CD4-positive, alpha-beta T cell (primary cell): Measurements from ENCODE around the gene SMYD3. TPM values are rescaled to one million over a fixed set of nuclear protein-coding genes. Genes with fewer than 3 reads are reported as not detected.

Source experiments
- ATAC-seq: fragments of 200-7000 bp; cut with Tn5 transposase; one replicate; pipeline ENCODE4 v1.10.0; 2022; ENCODE audit warnings: mild to moderate bottlenecking; ENCODE audit not compliant: poor library complexity
- CTCF ChIA-PET: fragments of 350-600 bp; sonication (Branson Sonifier 250); formaldehyde crosslinking; loops from one replicate; lab custom pipeline; 2021; ENCODE audit warnings: antibody characterized with exemption, inconsistent platforms; lab: Charles Lee
- POLR2A ChIA-PET: fragments of 350-600 bp; sonication (Branson Sonifier 250); formaldehyde crosslinking; loops from one replicate; lab custom pipeline; 2021; ENCODE audit warnings: antibody characterized with exemption, inconsistent platforms; lab: Charles Lee
- DNase-seq, 14 experiments: peaks; one replicate each; pipeline ENCODE4 v3.0.0-alpha.2; 2013 to 2020; ENCODE audit warnings: mixed read lengths in 2 of 14
- H3K27ac ChIP-seq, 2 donors: one replicate each; pipeline versions ENCODE4 v1.5.1 to v1.7.0; 2013; ENCODE audit warnings: low read length in 2 of 2, low read depth in 1 of 2, mild to moderate bottlenecking in 1 of 2
- H3K27me3 ChIP-seq, 2 experiments: 1 replicate in 1 of 2; 2 replicates in 1 of 2; pipeline versions ENCODE4 v1.6.1 to v1.7.0; 2013; ENCODE audit warnings: low read length in 2 of 2, control low read depth in 1 of 2, mild to moderate bottlenecking in 1 of 2, moderate library complexity in 1 of 2; ENCODE audit not compliant: insufficient read depth in 2 of 2, control insufficient read depth in 1 of 2
- H3K36me3 ChIP-seq: one replicate; pipeline ENCODE4 v1.6.1; 2013; ENCODE audit warnings: low read length, control low read depth; ENCODE audit not compliant: insufficient read depth
- H3K4me1 ChIP-seq: one replicate; pipeline ENCODE4 v1.6.1; 2013; ENCODE audit warnings: low read length, control low read depth; ENCODE audit not compliant: insufficient read depth
- H3K4me3 ChIP-seq: one replicate; pipeline ENCODE4 v1.5.1; 2013; ENCODE audit warnings: mild to moderate bottlenecking, low read length, moderate library complexity
- H3K9me3 ChIP-seq, 2 experiments: 1 replicate in 1 of 2; 2 replicates in 1 of 2; pipeline versions ENCODE4 v1.6.1 to v1.7.0; 2013; ENCODE audit warnings: low read length in 2 of 2, mild to moderate bottlenecking in 2 of 2, control low read depth in 1 of 2, moderate library complexity in 1 of 2; ENCODE audit not compliant: control insufficient read depth in 1 of 2, insufficient read depth in 1 of 2
- H3K27ac Mint-ChIP-seq: one replicate; pipeline ENCODE4 v1.8.0; 2020; ENCODE audit warnings: mixed read lengths
- H3K27me3 Mint-ChIP-seq: one replicate; pipeline ENCODE4 v1.8.0; 2021; ENCODE audit warnings: mixed read lengths
- H3K36me3 Mint-ChIP-seq: one replicate; pipeline ENCODE4 v1.8.0; 2021; ENCODE audit warnings: low read depth, mixed read lengths
- H3K4me1 Mint-ChIP-seq: one replicate; pipeline ENCODE4 v1.8.0; 2021; ENCODE audit warnings: low read depth, mixed read lengths
- H3K4me3 Mint-ChIP-seq: one replicate; pipeline ENCODE4 v1.8.0; 2020; ENCODE audit warnings: mild to moderate bottlenecking, mixed read lengths
- H3K9me3 Mint-ChIP-seq: one replicate; pipeline ENCODE4 v1.8.0; 2020; ENCODE audit warnings: mixed read lengths
- CTCF ChIP-seq: fragments of 200-600 bp; IDR thresholded peaks from one replicate; pipeline ENCODE4 v1.8.0; 2022; ENCODE audit warnings: antibody characterized with exemption, mild to moderate bottlenecking
- intact Hi-C, 2 experiments: fragments of 100-400 bp; cut with DNase I in 1 of 2; cut with micrococcal nuclease in 1 of 2; formaldehyde crosslinking; loops; one replicate each; pipeline versions ENCODE4 v1.15.1 to v1.9.0; 2023 to 2025; cut with DNase I, micrococcal nuclease
- total RNA-seq, 174 experiments: library from RNA in 2 of 174; stranded (reverse) in 2 of 174; gene quantifications; one replicate each; pipeline ENCODE4 v1.2.3 and lab custom pipeline; 2021 to 2026

SMYD3 gene
- total RNA-seq, 2 experiments from 2014 or later: 18.8 to 19.6 TPM

GRCh38 chr1:245958016-245958415 lies 549.1 kb downstream of the SMYD3 start:
- H3K4me3 Mint-ChIP-seq: no peak overlapping the region
- H3K36me3 Mint-ChIP-seq: no peaks in the 10 kb centered on the region
- DNase-seq (no peak), ATAC-seq (no peak)
- Histone ChIP-seq H3K27ac (no peak overlapping the region), H3K4me3 (no peak overlapping the region), H3K9me3 (peaks cover 0 to 3% of the 10 kb centered on the region in 2 experiments), H3K4me1 (peaks cover 23% of the 10 kb centered on the region), H3K36me3 (no peaks in the 10 kb centered on the region), H3K27me3 (no peaks in the 10 kb centered on the region)
- intact Hi-C loops: no loop called here
- CTCF ChIA-PET: no interaction called here
- no peaks in the 10 kb centered on the region for H3K27me3 Mint-ChIP-seq
- H3K27ac Mint-ChIP-seq: no peak overlapping the region
- TF ChIP-seq CTCF: no peak
- POLR2A ChIA-PET: no interaction called here
- peaks cover 24% of the 10 kb centered on the region for H3K4me1 Mint-ChIP-seq
- no peaks in the 10 kb centered on the region for H3K9me3 Mint-ChIP-seq

- POLR2A ChIA-PET: no interaction called here
- ATAC-seq: no peak
- H3K9me3 Mint-ChIP-seq: no peaks in the 10 kb centered on the region
These were observed 549.7 kb downstream of the SMYD3 start for GRCh38 chr1:245957427-245957826.

GRCh38 chr1:245956225-245956624 lies 550.9 kb downstream of the SMYD3 start:
- H3K27ac ChIP-seq: peak overlapping the region; percentile 24 to 89
- peaks cover 0 to 3% of the 10 kb centered on the region in 2 experiments for H3K9me3 ChIP-seq
- Mint-ChIP-seq H3K27ac (no peak overlapping the region), H3K4me1 (peaks cover 36% of the 10 kb centered on the region), H3K36me3 (no peaks in the 10 kb centered on the region), H3K4me3 (no peak overlapping the region), H3K27me3 (no peaks in the 10 kb centered on the region), H3K9me3 (no peaks in the 10 kb centered on the region)
- TF ChIP-seq CTCF: no peak
- peak; percentile 70 for ATAC-seq
- ChIA-PET CTCF (no interaction called here), POLR2A (interaction anchor here (0.7 to 0.8 kb wide), 2 partner anchors 13 to 15 kb away, joined by 3 to 5 read pairs; no protein-coding TSS in a partner anchor)
- H3K4me1 ChIP-seq: peaks cover 23% of the 10 kb centered on the region
- DNase-seq: peak in 13 of 14 experiments; percentile 18 to 86 (median 46)
- H3K27me3 ChIP-seq: no peaks in the 10 kb centered on the region
- no peaks in the 10 kb centered on the region for H3K36me3 ChIP-seq
- H3K4me3 ChIP-seq: no peak overlapping the region
- intact Hi-C loops: no loop called here

More at GRCh38 chr1:245957427-245957826, 549.7 kb downstream of the SMYD3 start:
- no peaks in the 10 kb centered on the region for H3K27me3 ChIP-seq
- Mint-ChIP-seq H3K4me3 (no peak overlapping the region), H3K4me1 (peaks cover 30% of the 10 kb centered on the region), H3K27me3 (no peaks in the 10 kb centered on the region), H3K36me3 (no peaks in the 10 kb centered on the region), H3K27ac (no peak overlapping the region)
- CTCF ChIA-PET: no interaction called here
- no peak overlapping the region for H3K4me3 ChIP-seq
- peaks cover 0 to 3% of the 10 kb centered on the region in 2 experiments for H3K9me3 ChIP-seq
- H3K27ac ChIP-seq: peak overlapping the region in 1 of 2 donors; percentile 89
- no peak for DNase-seq
- H3K4me1 ChIP-seq: peaks cover 23% of the 10 kb centered on the region
- intact Hi-C loops: no loop called here
- H3K36me3 ChIP-seq: no peaks in the 10 kb centered on the region
- TF ChIP-seq CTCF: no peak
